Fibroblast of lung (primary cell): ENCODE measurements around the gene C21orf58. TPM values are rescaled to one million over a fixed set of nuclear protein-coding genes. Genes with fewer than 3 reads are reported as not detected.

ENCODE experiments used
- DNase-seq, 2 donors: peaks; one replicate each; pipeline versions ENCODE4 v3.0.0 to v3.0.0-alpha.2; 2010; ENCODE audit warnings: low read depth in 2 of 2
- H2AFZ ChIP-seq: 2 replicates; pipeline ENCODE4 v1.5.1; 2012; ENCODE audit warnings: low read length, control low read depth, inconsistent platforms
- H3K27ac ChIP-seq: 2 replicates; pipeline ENCODE4 v1.5.1; 2011; ENCODE audit warnings: low read length, control low read depth; ENCODE audit not compliant: insufficient read depth
- H3K27me3 ChIP-seq: 2 replicates; pipeline ENCODE4 v1.5.1; 2011; ENCODE audit warnings: mild to moderate bottlenecking, low read length; ENCODE audit not compliant: control insufficient read depth, insufficient read depth
- H3K36me3 ChIP-seq: 2 replicates; pipeline ENCODE4 v1.5.1; 2011; ENCODE audit warnings: low read length; ENCODE audit not compliant: control insufficient read depth, insufficient read depth
- H3K4me1 ChIP-seq: 2 replicates; pipeline ENCODE4 v1.5.1; 2011; ENCODE audit warnings: low read length; ENCODE audit not compliant: control insufficient read depth, insufficient read depth; ENCODE audit errors: extremely low read depth
- H3K4me2 ChIP-seq: 2 replicates; pipeline ENCODE4 v1.5.1; 2011; ENCODE audit warnings: low read length, control low read depth; ENCODE audit not compliant: insufficient read depth; ENCODE audit errors: extremely low read depth
- H3K4me3 ChIP-seq, 4 experiments: fragments of 200-600 bp in 1 of 4; sonication (generic) in 1 of 4; replicated peaks in 1 of 4; 2 replicates each; pipeline ENCODE4 v1.5.1; 2011 to 2016; ENCODE audit warnings: low read length in 4 of 4, low read depth in 3 of 4, mild to moderate bottlenecking in 3 of 4, control low read depth in 2 of 4, inconsistent platforms in 1 of 4, mixed read lengths in 1 of 4; ENCODE audit not compliant: insufficient read depth in 1 of 4; ENCODE audit errors: control extremely low read depth in 1 of 4
- H3K79me2 ChIP-seq: 2 replicates; pipeline ENCODE4 v1.5.1; 2012; ENCODE audit warnings: mild to moderate bottlenecking, low read length, inconsistent platforms; ENCODE audit not compliant: control insufficient read depth, insufficient read depth
- H3K9ac ChIP-seq: 2 replicates; pipeline ENCODE4 v1.5.1; 2011; ENCODE audit warnings: mild to moderate bottlenecking, low read length, control low read depth; ENCODE audit not compliant: insufficient read depth
- H3K9me3 ChIP-seq: 2 replicates; pipeline ENCODE4 v1.5.1; 2012; ENCODE audit warnings: low read depth, low read length; ENCODE audit not compliant: control insufficient read depth, insufficient read depth
- H4K20me1 ChIP-seq: 2 replicates; pipeline ENCODE4 v1.5.1; 2011; ENCODE audit warnings: low read length; ENCODE audit not compliant: control insufficient read depth, insufficient read depth; ENCODE audit errors: extremely low read depth
- CTCF ChIP-seq, 2 donors: IDR thresholded peaks in 1 of 2; conservative IDR thresholded peaks in 1 of 2; 1 replicate in 1 of 2; 2 replicates in 1 of 2; pipeline ENCODE4 v1.5.1; 2011 to 2012; ENCODE audit warnings: low read length in 2 of 2, control low read depth in 1 of 2, inconsistent platforms in 1 of 2, low read depth in 1 of 2, mild to moderate bottlenecking in 1 of 2
- EZH2 ChIP-seq: IDR thresholded peaks from 2 replicates; pipeline ENCODE4 v1.5.1; 2012; ENCODE audit warnings: low read length, control low read depth, mild to moderate bottlenecking; ENCODE audit errors: missing control alignments
- polyA plus RNA-seq, 2 donors: library from polyadenylated mRNA; depleted of rRNA in 1 of 2; stranded (reverse) in 1 of 2; unstranded in 1 of 2; fragments of >200 nt; gene quantifications; 2 replicates each; pipeline ENCODE4 v1.2.1, GENCODE V29; 2011 to 2012; ENCODE audit warnings: missing spikeins in 1 of 2
- total RNA-seq: library from RNA; depleted of rRNA; stranded (reverse); fragments of >200 nt; gene quantifications from 2 replicates; pipeline ENCODE4 v1.2.1, GENCODE V29; 2014

C21orf58 gene
- total and polyA plus RNA-seq, 2 donors (not counting 1 experiment from before 2014, with no cell fraction given) = 1.4 to 2.5 TPM

DNA sequence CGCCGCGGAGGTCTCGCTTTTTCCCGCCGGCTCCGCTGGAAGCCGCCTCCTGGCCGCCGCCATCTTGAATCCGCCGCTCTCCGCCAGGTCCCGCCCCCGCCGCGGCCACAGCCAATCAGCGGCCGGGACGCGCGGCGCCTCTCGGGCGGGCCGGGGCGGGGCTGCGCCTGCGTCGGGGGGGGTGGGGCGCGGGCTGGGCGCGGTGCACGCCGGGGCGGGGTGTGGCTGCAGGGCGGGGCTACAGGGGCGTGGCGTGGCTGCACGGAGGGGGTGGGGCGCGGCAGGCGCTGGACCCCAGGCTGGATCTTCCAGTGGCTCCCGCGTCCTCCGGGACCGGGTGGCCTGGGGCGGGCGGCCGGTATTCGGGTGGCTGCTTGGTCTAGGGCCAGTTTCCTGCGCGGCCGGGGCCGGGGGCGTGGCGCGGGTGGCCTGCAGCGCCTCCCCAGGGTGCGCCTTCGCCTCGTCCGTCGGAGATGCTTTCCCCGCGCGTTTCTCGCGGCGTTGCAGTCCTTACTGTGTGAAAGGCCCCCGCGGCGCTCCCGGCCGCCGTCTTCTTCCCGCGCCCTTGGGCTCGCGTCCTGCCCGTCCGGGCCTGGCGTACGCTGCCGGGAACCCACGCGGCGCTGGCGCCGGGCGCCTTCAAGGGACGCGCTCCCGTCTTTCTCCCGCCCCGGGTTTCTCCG lies 861 bp upstream of the C21orf58 start:
- peak overlapping the region; percentile 61 for H2AFZ ChIP-seq
- DNase-seq = peak; percentile 70 to 80

DNA sequence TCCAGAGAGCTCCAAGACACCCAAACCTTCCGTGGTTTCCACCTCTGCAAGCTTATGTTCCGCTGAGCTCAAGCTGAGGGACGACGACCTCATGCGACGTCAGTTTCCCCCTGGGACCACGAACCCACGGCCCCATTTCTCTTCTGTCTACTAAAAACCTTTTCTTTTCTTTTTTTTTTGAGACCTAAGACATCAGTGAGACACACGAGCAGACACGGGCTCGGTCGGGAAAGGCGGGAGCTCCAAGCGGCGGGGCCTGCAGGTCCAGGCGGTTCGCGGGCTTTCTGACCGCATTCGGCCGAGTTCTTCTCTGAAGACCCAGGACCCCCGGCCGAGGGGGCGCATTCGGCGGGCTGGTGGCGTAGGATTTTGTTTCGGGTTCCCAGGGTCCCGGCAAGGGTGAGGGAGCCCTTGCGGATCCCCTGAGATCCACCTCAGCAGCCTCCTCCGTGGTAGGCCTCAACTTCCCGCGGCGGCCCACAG lies 402 bp downstream of the C21orf58 start:
- Histone ChIP-seq H3K9ac (peak overlapping the region; percentile 82), H3K4me3 (peak overlapping the region; percentile 66 to 97 (median 94)), H3K27ac (peak overlapping the region; percentile 79), H3K9me3 (no peaks in the 10 kb centered on the region), H3K36me3 (peaks cover 4% of the 10 kb centered on the region), H3K27me3 (no peaks in the 10 kb centered on the region), H3K4me1 (peaks cover 17% of the 10 kb centered on the region), H3K4me2 (peak overlapping the region; percentile 96), H2AFZ (peak overlapping the region; percentile 81), H4K20me1 (no peaks in the 10 kb centered on the region), H3K79me2 (peaks cover 62% of the 10 kb centered on the region)
- DNase-seq = peak in 1 of 2 donors; percentile 6
- TF ChIP-seq EZH2 (no peak), CTCF (conservative IDR thresholded peaks at IDR 0.05 in 1 of 2, IDR thresholded peaks at IDR 0.05 in 1 of 2; ENCODE audit: low read depth in 1 of 2, low read length in 2 of 2) (no peak)

More for the DNA sequence above, 861 bp upstream of the C21orf58 start:
- no peak for TF ChIP-seq EZH2
- no peak for TF ChIP-seq CTCF (conservative IDR thresholded peaks at IDR 0.05 in 1 of 2, IDR thresholded peaks at IDR 0.05 in 1 of 2; ENCODE audit: low read depth in 1 of 2, low read length in 2 of 2)
- H3K27ac ChIP-seq = peak overlapping the region; percentile 95
- H3K4me2 ChIP-seq = peak overlapping the region; percentile 79
- H3K4me3 ChIP-seq = peak overlapping the region; percentile 86 to 97 (median 94)
- H3K9ac ChIP-seq = peak overlapping the region; percentile 93
- H3K9me3 ChIP-seq = no peaks in the 10 kb centered on the region
- H4K20me1 ChIP-seq = no peaks in the 10 kb centered on the region
- H3K79me2 ChIP-seq = peaks cover 68% of the 10 kb centered on the region
- no peaks in the 10 kb centered on the region for H3K27me3 ChIP-seq
- H3K36me3 ChIP-seq = peaks cover 4% of the 10 kb centered on the region
- H3K4me1 ChIP-seq = peaks cover 17% of the 10 kb centered on the region

- peaks cover 57% of the 10 kb centered on the region for H3K79me2 ChIP-seq
- peak; percentile 24 to 62 for DNase-seq
These were observed 1.1 kb downstream of the C21orf58 start for GRCh38 chr21:46322351-46323226.

More at GRCh38 chr21:46322351-46323226, 1.1 kb downstream of the C21orf58 start:
- Histone ChIP-seq H3K27me3 (no peaks in the 10 kb centered on the region), H3K4me1 (peaks cover 17% of the 10 kb centered on the region), H3K9me3 (no peaks in the 10 kb centered on the region), H3K9ac (peak overlapping the region; percentile 82), H3K36me3 (peaks cover 4% of the 10 kb centered on the region), H3K4me2 (peak overlapping the region; percentile 96), H2AFZ (peak overlapping the region; percentile 81), H4K20me1 (no peaks in the 10 kb centered on the region), H3K4me3 (peak overlapping the region; percentile 66 to 97 (median 94)), H3K27ac (peak overlapping the region; percentile 79)
- TF ChIP-seq CTCF (conservative IDR thresholded peaks at IDR 0.05 in 1 of 2, IDR thresholded peaks at IDR 0.05 in 1 of 2; ENCODE audit: low read depth in 1 of 2, low read length in 2 of 2) = no peak
- no peak for TF ChIP-seq EZH2
